WTC11 (cell line): ENCODE measurements around the gene NRG3. TPM values are rescaled to one million over a fixed set of nuclear protein-coding genes. Genes with fewer than 3 reads are reported as not detected.

ENCODE experiments used
- ATAC-seq: fragments of 200-7000 bp; cut with Tn5 transposase; 2 replicates; pipeline ENCODE4 v1.10.0; 2021; ENCODE audit warnings: mild to moderate bottlenecking, moderate library complexity
- CTCF ChIA-PET: fragments of 300-600 bp; sonication (Branson Sonifier 250); formaldehyde crosslinking; loops from one replicate; lab custom pipeline; 2021; ENCODE audit warnings: antibody characterized with exemption; lab: Charles Lee
- POLR2A ChIA-PET: fragments of 350-600 bp; sonication (Branson Sonifier 250); formaldehyde crosslinking; loops from one replicate; lab custom pipeline; 2021; ENCODE audit warnings: antibody characterized with exemption; lab: Charles Lee
- DNase-seq: peaks from one replicate; pipeline ENCODE4 v3.0.0; 2021; ENCODE audit warnings: low spot score
- H3K27ac Mint-ChIP-seq: 2 replicates; pipeline ENCODE4 v1.8.0; 2021; ENCODE audit warnings: mixed read lengths
- H3K27me3 Mint-ChIP-seq: 2 replicates; pipeline ENCODE4 v1.8.0; 2021; ENCODE audit warnings: low read depth, mild to moderate bottlenecking, moderate library complexity, mixed read lengths
- H3K36me3 Mint-ChIP-seq: 2 replicates; pipeline ENCODE4 v1.8.0; 2021; ENCODE audit warnings: mixed read lengths
- H3K4me1 Mint-ChIP-seq: 2 replicates; pipeline ENCODE4 v1.8.0; 2022; ENCODE audit warnings: mixed read lengths
- H3K4me3 Mint-ChIP-seq: 2 replicates; pipeline ENCODE4 v1.8.0; 2021; ENCODE audit warnings: mild to moderate bottlenecking, moderate library complexity, mixed read lengths
- H3K9me3 Mint-ChIP-seq: 2 replicates; pipeline ENCODE4 v1.8.0; 2021; ENCODE audit warnings: mixed read lengths
- CDX4 ChIP-seq: fragments of 250-450 bp; sonication (Bioruptor Pico); IDR thresholded peaks from 2 replicates; pipeline ENCODE4 v1.9.0; 2021; ENCODE audit warnings: moderate library complexity, mild to moderate bottlenecking, inconsistent platforms, borderline replicate concordance
- FOXP1 ChIP-seq: sonication (generic); formaldehyde crosslinking; IDR thresholded peaks from 2 replicates; pipeline ENCODE4 v1.8.0; 2022; ENCODE audit warnings: missing genetic modification reagents, mild to moderate bottlenecking, moderate library complexity, borderline replicate concordance
- IRF1 ChIP-seq: sonication (generic); formaldehyde crosslinking; IDR thresholded peaks from 2 replicates; pipeline ENCODE4 v1.8.0; 2023; ENCODE audit warnings: missing genetic modification reagents
- SMAD3 ChIP-seq: sonication (generic); formaldehyde crosslinking; IDR thresholded peaks from 2 replicates; pipeline ENCODE4 v1.8.0; 2022; ENCODE audit warnings: missing genetic modification reagents, mild to moderate bottlenecking, borderline replicate concordance
- SOX15 ChIP-seq: fragments of 250-450 bp; sonication (Bioruptor Pico); IDR thresholded peaks from 2 replicates; pipeline ENCODE4 v1.9.0; 2021; ENCODE audit warnings: mild to moderate bottlenecking
- STAT6 ChIP-seq: sonication (generic); formaldehyde crosslinking; conservative IDR thresholded peaks from 2 replicates; pipeline ENCODE4 v1.8.1; 2023; ENCODE audit warnings: mild to moderate bottlenecking, low read depth, missing genetic modification reagents, moderate library complexity
- TCF7 ChIP-seq: sonication (generic); formaldehyde crosslinking; IDR thresholded peaks from 2 replicates; pipeline ENCODE4 v1.8.0; 2022; ENCODE audit warnings: mild to moderate bottlenecking, low read depth, missing genetic modification reagents, moderate library complexity
- USF1 ChIP-seq: sonication (generic); formaldehyde crosslinking; IDR thresholded peaks from 2 replicates; pipeline ENCODE4 v1.8.0; 2022; ENCODE audit warnings: mild to moderate bottlenecking, missing genetic modification reagents
- ZNF532 ChIP-seq: fragments of 250-450 bp; sonication (Bioruptor Pico); IDR thresholded peaks from 2 replicates; pipeline ENCODE4 v1.9.0; 2021; ENCODE audit warnings: mild to moderate bottlenecking, borderline replicate concordance
- ZSCAN18 ChIP-seq: fragments of 250-450 bp; sonication (Bioruptor Pico); IDR thresholded peaks from 2 replicates; pipeline ENCODE4 v2.1.2; 2022; ENCODE audit warnings: mild to moderate bottlenecking, moderate library complexity
- total RNA-seq: library from RNA; stranded (reverse); gene quantifications from 3 replicates; pipeline ENCODE4 v1.2.3, GENCODE V29; 2021

NRG3 gene
- total RNA-seq, 1 experiment from 2014 or later: 7.0 TPM

- Mint-ChIP-seq H3K4me3 (no peak overlapping the region), H3K27me3 (no peaks in the 10 kb centered on the region), H3K4me1 (peaks cover 7% of the 10 kb centered on the region), H3K36me3 (no peaks in the 10 kb centered on the region)
- DNase-seq (no peak), ATAC-seq (no peak)
- CTCF ChIA-PET: no interaction called here
- TF ChIP-seq IRF1 (CRISPR knock-in tag) (no peak), ZSCAN18 (no peak), SMAD3 (CRISPR knock-in tag) (no peak), ZNF532 (no peak)
- TF ChIP-seq, all 79 proteins: peak for 0
- POLR2A ChIA-PET: no interaction called here
- Mint-ChIP-seq H3K9me3 (peaks cover 5% of the 10 kb centered on the region; the same call in 1 of the 2 replicates), H3K27ac (no peak overlapping the region)
Observed at GRCh38 chr10:81961451-81962184, 86.6 kb downstream of the NRG3 start.

- Mint-ChIP-seq H3K9me3 (peaks cover 5% of the 10 kb centered on the region; the same call in 1 of the 2 replicates), H3K36me3 (no peaks in the 10 kb centered on the region), H3K27me3 (no peaks in the 10 kb centered on the region), H3K4me3 (no peak overlapping the region), H3K27ac (no peak overlapping the region), H3K4me1 (no peaks in the 10 kb centered on the region)
- ChIA-PET POLR2A (no interaction called here), CTCF (no interaction called here)
- DNase-seq (no peak), ATAC-seq (no peak)
- TF ChIP-seq USF1: no peak
- no peak for TF ChIP-seq STAT6 (CRISPR knock-in tag)
- TF ChIP-seq SOX15 (CRISPR knock-in tag): no peak
- no peak for TF ChIP-seq FOXP1 (CRISPR knock-in tag)
- no peak for TF ChIP-seq CDX4 (CRISPR knock-in tag)
- no peak for TF ChIP-seq TCF7 (CRISPR knock-in tag)
Observed at GRCh38 chr10:81963606-81964005, 88.6 kb downstream of the NRG3 start.
